WTC11 (cell line): ENCODE results near the gene MRPS34. TPM values are rescaled to one million over a fixed set of nuclear protein-coding genes. Genes with fewer than 3 reads are reported as not detected.

ENCODE experiments used
- ATAC-seq: fragments of 200-7000 bp; cut with Tn5 transposase; 2 replicates; pipeline ENCODE4 v1.10.0; 2021; ENCODE audit warnings: mild to moderate bottlenecking, moderate library complexity
- CTCF ChIA-PET: fragments of 300-600 bp; sonication (Branson Sonifier 250); formaldehyde crosslinking; loops from one replicate; lab custom pipeline; 2021; ENCODE audit warnings: antibody characterized with exemption; lab: Charles Lee
- POLR2A ChIA-PET: fragments of 350-600 bp; sonication (Branson Sonifier 250); formaldehyde crosslinking; loops from one replicate; lab custom pipeline; 2021; ENCODE audit warnings: antibody characterized with exemption; lab: Charles Lee
- DNase-seq: peaks from one replicate; pipeline ENCODE4 v3.0.0; 2021; ENCODE audit warnings: low spot score
- H3K27ac Mint-ChIP-seq: 2 replicates; pipeline ENCODE4 v1.8.0; 2021; ENCODE audit warnings: mixed read lengths
- H3K27me3 Mint-ChIP-seq: 2 replicates; pipeline ENCODE4 v1.8.0; 2021; ENCODE audit warnings: low read depth, mild to moderate bottlenecking, moderate library complexity, mixed read lengths
- H3K36me3 Mint-ChIP-seq: 2 replicates; pipeline ENCODE4 v1.8.0; 2021; ENCODE audit warnings: mixed read lengths
- H3K4me1 Mint-ChIP-seq: 2 replicates; pipeline ENCODE4 v1.8.0; 2022; ENCODE audit warnings: mixed read lengths
- H3K4me3 Mint-ChIP-seq: 2 replicates; pipeline ENCODE4 v1.8.0; 2021; ENCODE audit warnings: mild to moderate bottlenecking, moderate library complexity, mixed read lengths
- H3K9me3 Mint-ChIP-seq: 2 replicates; pipeline ENCODE4 v1.8.0; 2021; ENCODE audit warnings: mixed read lengths
- AR ChIP-seq: fragments of 250-450 bp; sonication (Bioruptor Pico); IDR thresholded peaks from 2 replicates; pipeline ENCODE4 v1.9.0; 2021; ENCODE audit warnings: mild to moderate bottlenecking
- ATF1 ChIP-seq: sonication (generic); formaldehyde crosslinking; IDR thresholded peaks from 2 replicates; pipeline ENCODE4 v1.8.1; 2023; ENCODE audit warnings: mild to moderate bottlenecking, moderate library complexity, missing genetic modification reagents
- FOXJ3 ChIP-seq: sonication (generic); formaldehyde crosslinking; IDR thresholded peaks from 2 replicates; pipeline ENCODE4 v1.9.0; 2021; ENCODE audit warnings: missing genetic modification reagents, mild to moderate bottlenecking, borderline replicate concordance
- FOXP4 ChIP-seq: sonication (generic); formaldehyde crosslinking; IDR thresholded peaks from 2 replicates; pipeline ENCODE4 v1.8.0; 2022; ENCODE audit warnings: mild to moderate bottlenecking, missing genetic modification reagents
- GABPB1 ChIP-seq: sonication (generic); formaldehyde crosslinking; IDR thresholded peaks from 2 replicates; pipeline ENCODE4 v1.8.1; 2023; ENCODE audit warnings: mild to moderate bottlenecking, missing genetic modification reagents
- IRF1 ChIP-seq: sonication (generic); formaldehyde crosslinking; IDR thresholded peaks from 2 replicates; pipeline ENCODE4 v1.8.0; 2023; ENCODE audit warnings: missing genetic modification reagents
- MXD4 ChIP-seq: fragments of 250-450 bp; sonication (Bioruptor Pico); IDR thresholded peaks from 2 replicates; pipeline ENCODE4 v1.8.0; 2021; ENCODE audit warnings: mild to moderate bottlenecking, moderate library complexity, borderline replicate concordance
- NR2C2 ChIP-seq: sonication (generic); formaldehyde crosslinking; IDR thresholded peaks from 2 replicates; pipeline ENCODE4 v1.8.0; 2022; ENCODE audit warnings: mild to moderate bottlenecking, missing genetic modification reagents
- NR3C1 ChIP-seq: sonication (generic); formaldehyde crosslinking; conservative IDR thresholded peaks from 2 replicates; pipeline ENCODE4 v1.8.1; 2023; ENCODE audit warnings: low read depth, mild to moderate bottlenecking, missing genetic modification reagents
- USF2 ChIP-seq: sonication (generic); formaldehyde crosslinking; IDR thresholded peaks from 2 replicates; pipeline ENCODE4 v1.8.1; 2023; ENCODE audit warnings: mild to moderate bottlenecking, missing genetic modification reagents, moderate library complexity
- ZNF396 ChIP-seq: fragments of 250-450 bp; sonication (Bioruptor Pico); IDR thresholded peaks from 2 replicates; pipeline ENCODE4 v1.8.0; 2021; ENCODE audit warnings: mild to moderate bottlenecking, moderate library complexity, borderline replicate concordance
- ZNF423 ChIP-seq: fragments of 250-450 bp; sonication (Bioruptor Pico); IDR thresholded peaks from 2 replicates; pipeline ENCODE4 v2.1.2; 2022; ENCODE audit warnings: mild to moderate bottlenecking, moderate library complexity
- ZNF425 ChIP-seq: fragments of 250-450 bp; sonication (Bioruptor Pico); conservative IDR thresholded peaks from 2 replicates; pipeline ENCODE4 v1.9.0; 2021; ENCODE audit warnings: mild to moderate bottlenecking
- ZNF532 ChIP-seq: fragments of 250-450 bp; sonication (Bioruptor Pico); IDR thresholded peaks from 2 replicates; pipeline ENCODE4 v1.9.0; 2021; ENCODE audit warnings: mild to moderate bottlenecking, borderline replicate concordance
- total RNA-seq: library from RNA; stranded (reverse); gene quantifications from 3 replicates; pipeline ENCODE4 v1.2.3, GENCODE V29; 2021

Gene MRPS34
- total RNA-seq, 1 experiment from 2014 or later = 258 TPM

- DNase-seq = no peak
- Mint-ChIP-seq H3K9me3 (no peaks in the 10 kb centered on the region), H3K4me1 (peaks cover 7% of the 10 kb centered on the region)
- TF ChIP-seq ZNF532 (CRISPR knock-in tag) (no peak), IRF1 (no peak), FOXJ3 (CRISPR knock-in tag) (no peak), ZNF425 (CRISPR knock-in tag) (no peak), ZNF396 (CRISPR knock-in tag) (no peak), NR3C1 (CRISPR knock-in tag) (no peak), AR (CRISPR knock-in tag) (no peak), FOXP4 (CRISPR knock-in tag) (no peak), ZNF423 (CRISPR knock-in tag) (no peak), MXD4 (CRISPR knock-in tag) (no peak), GABPB1 (CRISPR knock-in tag) (no peak), ATF1 (CRISPR knock-in tag) (no peak), USF2 (CRISPR knock-in tag) (no peak), NR2C2 (no peak)
- TF ChIP-seq, all 79 proteins: peak for 0
- ChIA-PET POLR2A (interaction anchor here (0.6 kb wide), 1 partner anchor 812 kb away, joined by 3 read pairs; no protein-coding TSS in a partner anchor), CTCF (no interaction called here)
- Mint-ChIP-seq H3K36me3 (peaks cover 5% of the 10 kb centered on the region), H3K27ac (no peak overlapping the region), H3K4me3 (peak overlapping the region; percentile 33), H3K27me3 (no peaks in the 10 kb centered on the region)
- ATAC-seq = no peak
Measured at GRCh38 chr16:1784977-1785845, 12.3 kb upstream of the MRPS34 start.
